ENCODE results near the gene PLSCR4. TPM values are rescaled to one million over a fixed set of nuclear protein-coding genes. Genes with fewer than 3 reads are reported as not detected.

PLSCR4 gene
- total and polyA plus RNA-seq, 5 experiments from 2014 or later = not detected

- Mint-ChIP-seq H3K27ac (no peak within 1 kb of the TSS), H3K4me3 (peak within 1 kb of the TSS; percentile 54 to 79 (median 72)), H3K9me3 (no peaks in the 10 kb centered on the region), H3K27me3 (peaks cover 30 to 77% (median 45%) of the 10 kb centered on the region in 5 donors), H3K4me1 (peaks cover 0 to 19% (median 12%) of the 10 kb centered on the region in 4 donors), H3K36me3 (peaks cover 0 to 5% (median 0%) of the 10 kb centered on the region in 3 donors)
- ATAC-seq (peak in 1 of 2 donors; percentile 53), DNase-seq (no peak)
- POLR2A ChIA-PET = no interaction called here
Observed at GRCh38 chr3:146160964-146161662, 89.8 kb downstream of the PLSCR4 start, which contains the start of gene PLOD2. Gene PLOD2 (minus strand): TSS chr3:146161184. CDS start chr3:146160989, 195 bp downstream.

- Mint-ChIP-seq H3K27me3 (peaks cover 30 to 76% (median 45%) of the 10 kb centered on the region in 5 donors), H3K9me3 (no peaks in the 10 kb centered on the region), H3K4me1 (peaks cover 0 to 19% (median 12%) of the 10 kb centered on the region in 4 donors), H3K36me3 (peaks cover 0 to 5% (median 0%) of the 10 kb centered on the region in 3 donors), H3K4me3 (peak overlapping the region; percentile 20 to 79 (median 72)), H3K27ac (no peak overlapping the region)
- DNase-seq = no peak
- peak in 1 of 2 donors; percentile 36 for ATAC-seq
- POLR2A ChIA-PET = no interaction called here
Observed at GRCh38 chr3:146160321-146160963, 90.5 kb downstream of the PLSCR4 start.

DNA sequence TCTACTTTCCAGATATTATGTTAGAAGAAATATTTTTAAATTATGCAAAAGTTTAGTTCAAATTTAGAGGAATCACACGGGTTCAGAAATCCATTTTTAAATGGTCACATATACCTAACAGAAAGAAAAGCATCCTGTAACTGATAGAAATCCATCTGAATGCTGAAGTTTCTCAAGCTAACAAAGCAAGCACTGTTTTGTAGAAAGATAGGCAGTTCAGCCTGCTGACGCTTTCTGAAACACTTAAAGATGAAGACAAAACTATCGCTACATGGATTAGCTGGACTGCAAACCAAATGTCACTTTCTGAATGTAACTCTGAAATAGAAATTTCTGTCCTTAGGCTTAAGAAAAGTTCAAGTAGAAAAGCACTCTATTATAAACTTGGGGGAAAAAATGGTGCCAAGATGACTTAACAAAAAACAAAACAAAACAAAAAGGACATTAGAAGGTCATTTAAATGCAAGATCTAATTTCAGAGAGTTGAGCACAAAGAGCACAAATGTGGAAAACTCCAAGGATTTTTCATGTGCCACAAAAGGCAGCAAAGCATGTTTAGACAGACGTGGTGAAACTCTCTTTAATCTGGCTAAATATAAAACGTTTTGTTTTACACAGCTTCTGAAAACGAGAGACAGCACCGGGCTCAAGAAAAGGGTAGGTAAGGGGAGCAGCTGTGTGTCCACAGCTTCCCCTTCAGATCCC, 91.1 kb downstream of the PLSCR4 start:
- Mint-ChIP-seq H3K36me3 (peaks cover 0 to 5% (median 0%) of the 10 kb centered on the region in 3 donors), H3K4me3 (peak overlapping the region in 9 of 10 donors; percentile 20 to 79 (median 73)), H3K4me1 (peaks cover 0 to 19% (median 12%) of the 10 kb centered on the region in 4 donors), H3K27ac (no peak overlapping the region), H3K9me3 (no peaks in the 10 kb centered on the region), H3K27me3 (peaks cover 27 to 69% (median 41%) of the 10 kb centered on the region in 5 donors)
- ATAC-seq (no peak), DNase-seq (no peak)
- POLR2A ChIA-PET = no interaction called here

GRCh38 chr3:146159037-146159436, 91.9 kb downstream of the PLSCR4 start:
- POLR2A ChIA-PET = no interaction called here
- Mint-ChIP-seq H3K4me1 (peaks cover 0 to 19% (median 12%) of the 10 kb centered on the region in 4 donors), H3K36me3 (peaks cover 0 to 5% (median 0%) of the 10 kb centered on the region in 3 donors), H3K4me3 (no peak overlapping the region), H3K9me3 (no peaks in the 10 kb centered on the region), H3K27me3 (peaks cover 26 to 62% (median 36%) of the 10 kb centered on the region in 5 donors), H3K27ac (no peak overlapping the region)
- ATAC-seq (no peak), DNase-seq (no peak)

- Mint-ChIP-seq H3K4me1 (peaks cover 0 to 19% (median 12%) of the 10 kb centered on the region in 4 donors), H3K9me3 (no peaks in the 10 kb centered on the region), H3K27me3 (peaks cover 17 to 47% (median 28%) of the 10 kb centered on the region in 5 donors), H3K27ac (no peak overlapping the region), H3K36me3 (no peaks in the 10 kb centered on the region), H3K4me3 (no peak overlapping the region)
- POLR2A ChIA-PET = no interaction called here
- DNase-seq (no peak), ATAC-seq (no peak)
Observed at GRCh38 chr3:146157325-146158060, 93.4 kb downstream of the PLSCR4 start.

- POLR2A ChIA-PET = no interaction called here
- ATAC-seq (no peak), DNase-seq (no peak)
- H3K4me1 Mint-ChIP-seq = peaks cover 0 to 14% (median 12%) of the 10 kb centered on the region in 4 donors
- H3K27ac Mint-ChIP-seq = no peak overlapping the region
- no peaks in the 10 kb centered on the region for H3K9me3 Mint-ChIP-seq
- H3K27me3 Mint-ChIP-seq = peaks cover 15 to 40% (median 22%) of the 10 kb centered on the region in 5 donors
- H3K36me3 Mint-ChIP-seq = no peaks in the 10 kb centered on the region
- H3K4me3 Mint-ChIP-seq = no peak overlapping the region
Observed at GRCh38 chr3:146156666-146157314, 94.1 kb downstream of the PLSCR4 start.

DNA sequence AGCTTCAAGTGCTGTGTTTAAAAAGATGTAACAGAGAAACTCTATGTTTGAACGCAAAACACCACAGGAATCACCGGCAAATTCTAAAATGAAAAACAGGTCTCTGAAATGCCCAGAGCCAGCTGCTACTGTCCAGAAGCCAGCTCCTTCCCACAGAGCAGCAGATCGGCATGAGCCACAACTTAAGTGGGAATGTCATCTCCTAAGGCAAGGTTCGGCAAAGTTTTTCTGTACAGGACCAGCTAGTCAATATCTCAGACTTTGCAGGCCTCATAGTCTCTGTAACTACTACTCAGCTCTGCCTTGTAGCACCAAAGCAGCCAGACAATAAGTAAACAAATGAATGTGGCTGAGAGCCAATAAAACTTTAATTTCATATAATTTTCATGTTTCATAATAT, 94.8 kb downstream of the PLSCR4 start:
- Mint-ChIP-seq H3K4me3 (no peak overlapping the region), H3K4me1 (peaks cover 0 to 10% (median 9%) of the 10 kb centered on the region in 4 donors), H3K9me3 (no peaks in the 10 kb centered on the region), H3K27ac (no peak overlapping the region), H3K36me3 (no peaks in the 10 kb centered on the region), H3K27me3 (peaks cover 11 to 37% (median 20%) of the 10 kb centered on the region in 5 donors)
- ATAC-seq (no peak), DNase-seq (no peak)
- POLR2A ChIA-PET = no interaction called here

DNA sequence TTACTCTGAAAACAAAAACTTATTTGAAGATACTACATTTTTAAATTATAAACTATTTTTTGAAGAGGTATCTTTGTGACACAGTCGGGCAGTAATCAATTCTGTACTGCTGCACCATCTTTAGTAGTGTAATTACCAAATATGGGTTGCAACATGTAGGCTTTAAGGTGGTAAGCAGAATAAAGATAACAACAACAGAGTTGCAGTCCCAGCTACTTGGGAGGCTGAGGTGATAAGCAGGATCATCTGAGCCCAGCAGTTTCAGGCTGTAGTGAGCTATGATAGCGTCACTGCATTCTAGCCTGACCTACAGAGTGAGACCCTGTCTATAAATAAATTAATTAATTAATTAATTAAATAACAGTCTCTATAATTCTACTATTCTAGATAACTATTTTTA, 95.9 kb downstream of the PLSCR4 start:
- ATAC-seq (no peak), DNase-seq (no peak)
- Mint-ChIP-seq H3K36me3 (no peaks in the 10 kb centered on the region), H3K9me3 (no peaks in the 10 kb centered on the region), H3K27ac (no peak overlapping the region), H3K27me3 (peaks cover 6 to 36% (median 17%) of the 10 kb centered on the region in 5 donors), H3K4me3 (no peak overlapping the region), H3K4me1 (peaks cover 0 to 5% (median 4%) of the 10 kb centered on the region in 4 donors)
- POLR2A ChIA-PET = no interaction called here

DNA sequence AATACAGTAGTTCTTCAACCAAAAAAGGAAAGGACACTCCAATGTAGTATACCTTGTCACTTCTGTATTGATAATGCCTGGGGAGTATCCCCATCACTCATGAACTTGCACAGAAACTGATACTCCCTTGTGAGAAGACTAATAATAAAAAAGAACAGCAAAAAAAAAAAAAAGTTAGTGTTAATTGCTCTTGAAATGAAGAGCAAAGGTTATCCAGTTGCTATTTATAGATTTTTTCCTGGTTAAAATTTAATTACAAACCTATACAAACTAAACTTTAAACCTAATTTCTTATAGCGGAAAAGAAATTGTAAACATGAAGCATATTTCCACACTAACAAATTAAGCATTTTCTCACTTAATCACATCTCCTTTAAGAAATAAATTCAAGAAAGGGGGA, 96.6 kb downstream of the PLSCR4 start:
- Mint-ChIP-seq H3K36me3 (no peaks in the 10 kb centered on the region), H3K9me3 (no peaks in the 10 kb centered on the region), H3K27ac (no peak overlapping the region), H3K4me1 (no peaks in the 10 kb centered on the region), H3K27me3 (peaks cover 2 to 32% (median 12%) of the 10 kb centered on the region in 5 donors), H3K4me3 (no peak overlapping the region)
- POLR2A ChIA-PET = no interaction called here
- ATAC-seq (no peak), DNase-seq (no peak)

- ATAC-seq (no peak), DNase-seq (no peak)
- Mint-ChIP-seq H3K9me3 (no peaks in the 10 kb centered on the region), H3K36me3 (no peaks in the 10 kb centered on the region), H3K4me1 (no peaks in the 10 kb centered on the region), H3K27ac (no peak overlapping the region), H3K4me3 (no peak overlapping the region), H3K27me3 (peaks cover 5 to 23% (median 12%) of the 10 kb centered on the region in 5 donors)
- POLR2A ChIA-PET = no interaction called here
Observed at GRCh38 chr3:146153429-146153828, 97.5 kb downstream of the PLSCR4 start.

- POLR2A ChIA-PET = no interaction called here
- Mint-ChIP-seq H3K4me3 (no peak overlapping the region), H3K9me3 (no peaks in the 10 kb centered on the region), H3K27me3 (peaks cover 5 to 20% (median 12%) of the 10 kb centered on the region in 5 donors), H3K4me1 (no peaks in the 10 kb centered on the region), H3K36me3 (no peaks in the 10 kb centered on the region), H3K27ac (no peak overlapping the region)
- DNase-seq (no peak), ATAC-seq (no peak)
Observed at GRCh38 chr3:146152834-146153233, 98.1 kb downstream of the PLSCR4 start.

DNA sequence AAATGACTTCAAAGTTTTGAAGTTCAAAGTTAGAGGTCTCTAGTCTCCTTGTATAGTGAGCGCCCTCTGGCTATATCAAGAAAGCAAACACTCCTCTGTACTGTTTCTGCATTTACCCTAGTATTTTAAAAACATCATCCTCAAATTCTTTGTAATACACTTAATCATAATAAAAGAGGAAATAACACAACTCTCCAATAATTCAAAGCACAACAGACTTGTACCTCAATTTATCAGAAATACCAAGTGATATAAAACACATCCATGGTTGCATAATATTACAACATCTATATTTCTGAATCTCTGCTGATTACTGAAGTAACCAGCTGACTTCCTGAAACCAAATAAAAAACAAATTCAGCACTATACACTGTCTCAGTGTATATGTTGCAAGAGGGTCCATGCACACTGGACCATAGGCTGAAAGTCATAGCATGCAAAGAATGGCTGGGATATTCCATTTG, 102.4 kb downstream of the PLSCR4 start:
- H3K27me3 Mint-ChIP-seq = peaks cover 6 to 15% (median 7%) of the 10 kb centered on the region in 5 donors
- ATAC-seq (no peak), DNase-seq (no peak)
- no peaks in the 10 kb centered on the region for H3K36me3 Mint-ChIP-seq
- H3K4me1 Mint-ChIP-seq = no peaks in the 10 kb centered on the region
- H3K27ac Mint-ChIP-seq = no peak overlapping the region
- H3K9me3 Mint-ChIP-seq = no peaks in the 10 kb centered on the region
- POLR2A ChIA-PET = no interaction called here
- H3K4me3 Mint-ChIP-seq = no peak overlapping the region

All from naive thymus-derived CD8-positive, alpha-beta T cell (primary cell).